HG02588 (cell line): ENCODE data around the gene TMEM178A.
"Not testable (repeated sequence)": the region's sequence is repeated elsewhere in the genome, so short reads cannot be mapped to it uniquely, and the experiment has no call there.

ENCODE experiments used
- ATAC-seq: cut with Tn5 transposase; IDR thresholded peaks from one replicate; pipeline ENCODE4 v1.9.1; 2021; ENCODE audit warnings: mild to moderate bottlenecking, moderate library complexity; ENCODE audit not compliant: unreplicated experiment

TMEM178A gene

DNA sequence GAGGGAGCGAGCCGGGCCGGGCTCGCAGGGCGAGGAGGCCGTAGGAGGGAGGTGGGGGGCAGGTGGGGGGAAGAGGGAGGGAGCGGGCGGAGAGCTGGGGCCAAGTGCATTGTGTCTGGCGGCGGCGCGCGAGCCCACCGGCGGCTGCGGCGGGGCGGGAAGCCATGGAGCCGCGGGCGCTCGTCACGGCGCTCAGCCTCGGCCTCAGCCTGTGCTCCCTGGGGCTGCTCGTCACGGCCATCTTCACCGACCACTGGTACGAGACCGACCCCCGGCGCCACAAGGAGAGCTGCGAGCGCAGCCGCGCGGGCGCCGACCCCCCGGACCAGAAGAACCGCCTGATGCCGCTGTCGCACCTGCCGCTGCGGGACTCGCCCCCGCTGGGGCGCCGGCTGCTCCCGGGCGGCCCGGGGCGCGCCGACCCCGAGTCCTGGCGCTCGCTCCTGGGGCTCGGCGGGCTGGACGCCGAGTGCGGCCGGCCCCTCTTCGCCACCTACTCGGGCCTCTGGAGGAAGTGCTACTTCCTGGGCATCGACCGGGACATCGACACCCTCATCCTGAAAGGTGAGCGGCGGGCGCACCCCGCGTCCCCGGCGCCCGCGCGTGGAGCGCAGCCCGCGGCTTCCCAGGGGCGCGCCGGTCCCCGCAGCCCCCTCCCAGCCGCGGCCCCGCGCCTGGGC is at the start of gene TMEM178A:
TSS of gene TMEM178A (plus strand) at position 107 of the 680 bp plus-strand sequence. CDS start at position 165, 58 bp downstream.
- no peak for ATAC-seq

DNA sequence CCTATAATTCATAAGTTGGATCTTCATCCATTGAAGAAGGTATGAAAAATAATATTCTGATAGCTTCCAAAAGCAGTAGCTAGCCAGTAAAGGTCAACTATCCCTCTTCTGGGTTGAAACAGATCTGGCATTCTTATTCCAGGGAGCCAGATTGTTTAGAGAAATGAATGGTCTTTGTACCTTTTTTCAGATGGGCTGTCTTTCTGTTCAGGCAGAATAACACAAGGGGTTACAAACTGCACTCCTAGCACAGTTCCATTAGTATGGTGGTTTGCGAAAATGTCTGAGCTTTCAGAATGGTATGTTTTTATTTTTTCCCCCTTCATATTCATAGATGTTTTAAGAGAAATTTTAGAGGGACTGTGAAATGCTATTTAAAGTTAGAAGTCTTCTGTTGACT is 47.5 kb upstream of the TMEM178A start:
- no peak for ATAC-seq

DNA sequence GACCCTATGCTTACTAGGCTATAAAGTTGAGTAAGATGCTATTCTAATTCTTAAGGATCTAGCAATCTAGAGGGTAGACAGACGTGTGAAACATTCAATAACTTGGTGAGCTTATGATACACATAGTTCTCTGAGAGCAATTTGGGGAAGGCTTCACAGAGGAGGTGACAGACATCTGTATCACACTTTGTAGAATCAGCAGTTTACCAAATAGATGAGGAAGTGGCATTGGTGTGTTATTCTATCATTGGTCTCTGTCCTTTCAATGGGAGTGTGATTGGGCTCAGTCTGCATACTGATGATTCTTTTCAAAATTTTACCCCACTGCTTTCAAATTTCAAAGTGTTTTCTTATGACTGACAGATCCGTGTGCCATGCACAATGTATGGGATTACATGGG is 47.0 kb upstream of the TMEM178A start:
- ATAC-seq, result no peak

DNA sequence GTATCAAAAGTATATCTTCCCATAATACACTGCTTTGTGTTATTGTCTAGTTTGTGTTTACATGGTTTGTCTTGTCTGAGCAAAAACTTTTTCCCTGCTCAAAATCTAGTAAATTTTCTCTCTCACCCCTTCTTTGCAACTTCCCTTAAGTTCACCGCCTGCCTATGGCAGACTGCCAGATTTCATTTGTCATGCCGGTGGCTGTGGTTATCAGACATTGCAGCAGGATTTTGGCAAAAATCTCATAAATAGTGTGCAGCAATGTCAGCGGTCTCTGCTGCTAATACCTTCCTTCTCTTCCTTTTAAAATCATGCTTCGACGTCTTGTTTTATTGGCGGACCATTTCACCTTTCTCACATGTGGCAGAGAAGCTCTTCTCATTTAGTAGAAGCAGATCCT is 45.6 kb upstream of the TMEM178A start:
- no peak for ATAC-seq

GRCh38 chr2:39621596-39621995 is 44.1 kb upstream of the TMEM178A start:
- no peak for ATAC-seq

DNA sequence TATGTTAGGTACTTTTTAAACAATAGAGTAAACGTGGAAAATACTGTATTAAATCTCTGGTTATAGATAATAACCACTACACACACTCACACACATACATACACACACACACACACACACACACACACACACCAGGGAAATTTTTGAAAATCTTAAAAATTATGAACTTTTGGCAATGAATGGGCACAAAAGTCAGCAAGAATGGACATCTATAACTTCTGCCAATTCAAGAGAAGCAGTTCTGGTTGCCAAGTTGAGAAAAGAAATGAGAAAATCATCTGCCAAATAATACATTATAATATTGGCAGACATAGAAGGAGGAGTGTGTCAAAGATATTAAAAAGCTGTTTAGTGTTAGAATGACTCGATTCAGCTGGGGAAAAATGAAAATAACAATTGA is 42.9 kb upstream of the TMEM178A start:
- no peak for ATAC-seq

GRCh38 chr2:39623917-39624316 is 41.8 kb upstream of the TMEM178A start:
- ATAC-seq, result no peak

GRCh38 chr2:39625193-39625926 is 40.4 kb upstream of the TMEM178A start:
- ATAC-seq, result no peak

GRCh38 chr2:39625927-39626270 is 39.8 kb upstream of the TMEM178A start:
- ATAC-seq, result no peak

GRCh38 chr2:39628346-39628745 is 37.4 kb upstream of the TMEM178A start:
- ATAC-seq, result not testable (repeated sequence)

GRCh38 chr2:39629646-39630045 is 36.1 kb upstream of the TMEM178A start:
- no peak for ATAC-seq

DNA sequence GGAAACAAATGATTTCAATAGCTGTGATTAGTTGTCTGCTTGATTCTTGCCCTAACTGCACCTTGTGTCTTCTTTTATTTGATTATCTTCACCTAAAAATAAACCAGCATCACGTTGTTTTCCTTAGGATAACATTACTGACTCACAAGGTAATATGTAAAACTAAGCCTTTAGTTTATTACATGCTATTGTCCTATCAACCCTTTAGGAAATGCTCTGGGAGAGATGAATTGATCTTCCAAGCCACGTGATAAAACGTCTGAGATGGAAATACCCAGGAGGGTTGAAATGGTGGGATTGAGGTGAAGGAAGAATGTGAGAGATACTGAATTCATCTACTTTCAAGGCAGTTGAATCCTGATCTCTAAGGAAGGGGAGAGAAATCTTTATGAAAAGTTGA is 34.5 kb upstream of the TMEM178A start:
- no peak for ATAC-seq

GRCh38 chr2:39631718-39632117 is 34.0 kb upstream of the TMEM178A start:
- ATAC-seq, result no peak

DNA sequence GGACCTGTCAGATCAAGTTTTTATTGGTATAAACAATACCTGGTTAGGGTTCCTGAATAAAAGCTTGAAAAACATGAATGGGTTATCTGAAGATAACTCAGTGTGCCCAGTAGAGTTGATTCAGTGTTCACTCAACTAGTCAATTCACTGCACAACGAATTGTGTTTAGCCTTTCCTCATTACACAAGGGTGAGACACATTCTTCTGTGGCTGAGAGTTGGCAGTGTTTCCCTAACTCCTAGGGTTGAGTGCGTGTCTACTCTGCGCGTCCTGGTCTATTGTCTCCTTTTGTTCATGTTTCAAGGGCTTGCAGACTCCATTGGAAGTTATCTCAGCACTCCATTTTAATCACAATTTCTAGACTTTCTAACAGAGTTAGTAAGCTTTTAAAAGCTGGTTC is 32.8 kb upstream of the TMEM178A start:
- no peak for ATAC-seq

GRCh38 chr2:39636306-39636705 is 29.4 kb upstream of the TMEM178A start:
- no peak for ATAC-seq

DNA sequence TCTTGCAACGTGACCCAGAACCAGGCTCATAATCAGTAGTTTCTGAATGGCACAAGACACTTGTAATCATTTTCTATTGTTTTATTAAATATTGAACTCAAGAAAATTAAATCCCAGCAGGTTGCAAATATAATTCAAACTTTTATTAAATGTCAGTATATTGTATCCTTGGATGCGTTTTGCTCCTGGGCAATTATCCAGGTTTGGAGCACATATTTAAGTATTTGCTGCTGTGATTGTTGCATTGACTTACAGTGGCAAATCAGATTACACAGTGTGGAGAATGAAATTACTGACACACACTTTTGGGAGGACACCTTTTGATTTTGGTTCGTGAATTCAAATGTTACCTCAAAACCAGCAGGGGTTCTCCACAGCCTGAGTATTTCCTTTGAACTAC is 27.1 kb upstream of the TMEM178A start:
- no peak for ATAC-seq

DNA sequence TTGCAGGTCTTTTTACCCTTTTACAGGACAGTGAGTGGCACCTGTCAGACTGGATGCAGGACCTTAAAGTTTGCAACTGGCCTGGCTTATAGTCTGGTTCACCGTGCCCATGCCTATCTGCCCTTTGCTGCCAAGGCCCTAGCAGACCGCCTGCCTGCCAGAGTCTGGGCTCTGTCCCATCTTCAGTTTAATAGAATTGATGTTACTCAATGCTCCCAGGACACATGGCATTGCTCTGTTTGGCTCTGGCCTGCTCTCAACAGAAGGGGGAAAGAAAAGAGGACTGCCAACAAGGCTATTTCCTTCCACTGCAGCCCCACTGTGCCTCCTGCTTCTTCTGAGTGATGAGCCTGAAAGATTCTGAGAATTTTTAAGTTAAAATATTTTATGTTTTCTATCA is 25.6 kb upstream of the TMEM178A start:
- no peak for ATAC-seq

DNA sequence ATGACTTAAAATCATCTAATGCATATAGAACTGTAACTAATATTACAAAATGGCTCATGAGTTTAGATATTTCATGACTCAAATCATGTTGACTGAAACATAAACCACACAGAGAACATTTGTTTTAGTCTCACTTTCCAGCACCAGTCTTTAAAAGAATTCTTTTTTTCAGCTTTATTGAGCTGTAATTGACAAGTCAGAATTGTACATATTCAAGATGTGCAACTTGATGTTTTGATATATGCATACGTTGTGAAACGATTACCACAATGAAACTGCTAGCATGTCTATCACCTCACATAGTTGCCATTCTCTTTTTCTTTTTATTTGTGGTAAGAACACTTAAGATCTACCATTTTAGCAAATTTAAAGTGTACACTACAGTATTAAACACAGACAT is 25.0 kb upstream of the TMEM178A start:
- ATAC-seq, result no peak

DNA sequence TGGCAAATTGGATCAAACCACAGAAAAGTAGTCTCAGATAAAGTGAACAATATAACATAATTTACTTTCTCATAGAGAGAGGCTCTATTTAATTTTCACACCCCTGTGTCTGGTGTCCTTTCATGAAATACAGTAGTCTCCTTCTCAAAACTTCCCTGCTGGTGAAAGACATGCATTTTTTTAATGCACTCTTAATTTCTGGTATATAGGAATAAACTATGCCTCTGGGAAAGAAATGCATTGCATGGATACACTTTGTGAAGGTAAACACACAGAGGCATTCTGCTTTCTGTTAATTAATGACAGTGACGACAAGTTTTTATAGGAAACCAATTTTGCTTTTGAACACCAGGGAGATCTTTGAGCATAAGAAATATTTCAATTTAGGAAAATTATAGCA is 24.1 kb upstream of the TMEM178A start:
- no peak for ATAC-seq

- ATAC-seq, result no peak
Measured at GRCh38 chr2:39642051-39642718, 23.5 kb upstream of the TMEM178A start.

DNA sequence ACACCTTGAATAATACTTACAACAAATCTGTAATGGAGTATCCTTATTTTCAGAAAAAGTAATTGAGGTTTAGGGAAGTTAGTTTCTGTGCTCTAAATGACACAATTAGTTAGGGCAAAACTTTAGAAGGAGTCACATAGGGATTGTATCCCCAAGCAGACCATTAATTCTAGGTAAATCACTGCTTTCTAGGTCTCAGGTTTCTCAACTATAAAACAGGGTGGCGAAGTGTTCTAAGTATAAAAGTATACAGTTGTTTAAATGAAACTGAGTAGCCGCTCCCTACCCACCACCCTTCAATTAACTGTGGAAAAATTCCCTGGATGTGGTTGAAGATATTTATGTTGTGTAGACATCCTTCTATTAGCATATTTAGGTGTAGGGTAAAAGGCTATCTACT is 19.9 kb upstream of the TMEM178A start:
- no peak for ATAC-seq

GRCh38 chr2:39646267-39646666 is 19.4 kb upstream of the TMEM178A start:
- ATAC-seq, result no peak
